ENCODE measurements around the gene JAML.

The JAML gene

DNA sequence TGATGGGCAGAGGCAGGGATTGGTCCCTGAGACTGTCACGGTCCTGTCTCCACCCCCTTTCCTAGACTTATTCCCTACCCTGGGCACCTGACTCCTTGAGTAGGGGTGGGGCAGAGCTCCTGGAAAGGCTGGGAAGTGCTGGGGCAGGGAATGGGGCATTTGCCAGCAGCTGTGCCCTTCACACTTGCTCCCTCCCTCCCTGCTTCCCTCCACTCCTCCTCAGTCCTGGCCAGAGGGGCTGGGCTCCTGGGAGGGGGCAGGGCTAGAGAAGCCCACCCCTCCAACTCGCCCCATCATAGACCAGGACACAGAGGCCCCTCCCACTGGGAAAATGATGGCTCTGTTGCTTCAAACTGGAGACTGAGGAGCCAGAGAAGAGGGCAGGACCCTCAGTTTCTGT lies 59.9 kb downstream of the JAML start:
- no peak for DNase-seq

DNA sequence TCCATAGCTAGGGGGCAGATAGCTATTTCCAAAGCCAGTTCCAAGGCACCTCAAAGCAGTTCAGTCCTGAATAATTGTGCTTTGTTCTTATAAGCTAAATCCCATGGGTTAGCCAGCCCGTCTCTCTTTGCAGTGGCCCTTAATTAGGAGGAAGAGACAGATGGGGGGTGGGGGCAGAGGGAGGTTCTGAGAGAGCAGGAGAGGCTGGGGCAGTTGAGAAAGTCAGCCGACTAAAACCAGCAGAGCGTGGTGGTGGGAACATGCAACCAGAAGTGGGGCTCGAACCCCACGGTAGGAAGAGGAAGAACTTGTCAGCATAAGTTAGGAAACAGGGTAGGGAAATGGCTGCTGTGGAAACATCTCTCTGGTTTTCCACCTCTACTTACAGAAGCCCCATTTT lies 61.3 kb downstream of the JAML start:
- no peak for DNase-seq

DNA sequence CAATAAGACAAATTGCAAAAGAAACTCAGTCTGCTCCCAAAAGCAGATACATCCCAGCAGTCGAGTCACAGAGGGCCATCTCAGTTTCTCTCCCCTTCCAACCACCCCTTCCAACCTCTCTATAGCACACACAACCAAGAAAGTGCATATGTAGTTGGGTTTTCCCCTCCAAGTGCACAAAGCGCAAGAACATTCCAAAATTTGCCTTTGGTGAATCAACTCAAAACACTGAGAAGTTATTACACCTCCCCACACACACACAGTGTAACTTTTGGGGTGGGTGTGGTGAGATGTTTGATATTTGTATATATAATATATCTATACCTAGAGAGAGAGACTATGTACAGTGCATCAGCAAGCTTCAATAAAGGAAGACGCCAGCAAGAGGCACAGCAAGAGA lies 62.0 kb downstream of the JAML start:
- DNase-seq, result no peak

DNA sequence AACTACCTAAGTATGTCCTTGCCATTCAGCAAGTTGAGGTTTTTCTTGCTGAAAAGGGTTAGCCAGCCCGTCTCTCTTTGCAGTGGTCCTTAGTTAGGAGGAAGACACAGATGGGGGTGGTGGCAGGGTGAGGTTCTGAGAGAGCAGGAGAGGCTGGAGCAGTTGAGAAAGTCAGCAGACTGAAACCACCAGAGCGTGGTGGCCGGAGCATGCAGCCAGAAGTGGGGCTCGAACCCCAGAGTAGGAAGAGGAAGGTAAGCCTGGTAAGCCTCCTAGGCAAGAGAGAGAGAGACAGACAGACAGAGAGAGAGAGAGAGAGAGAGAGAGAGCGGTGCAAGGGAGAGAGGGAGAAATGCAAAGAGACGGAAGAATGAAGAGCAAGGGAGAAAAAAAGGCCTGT lies 63.0 kb downstream of the JAML start:
- DNase-seq, result no peak

DNA sequence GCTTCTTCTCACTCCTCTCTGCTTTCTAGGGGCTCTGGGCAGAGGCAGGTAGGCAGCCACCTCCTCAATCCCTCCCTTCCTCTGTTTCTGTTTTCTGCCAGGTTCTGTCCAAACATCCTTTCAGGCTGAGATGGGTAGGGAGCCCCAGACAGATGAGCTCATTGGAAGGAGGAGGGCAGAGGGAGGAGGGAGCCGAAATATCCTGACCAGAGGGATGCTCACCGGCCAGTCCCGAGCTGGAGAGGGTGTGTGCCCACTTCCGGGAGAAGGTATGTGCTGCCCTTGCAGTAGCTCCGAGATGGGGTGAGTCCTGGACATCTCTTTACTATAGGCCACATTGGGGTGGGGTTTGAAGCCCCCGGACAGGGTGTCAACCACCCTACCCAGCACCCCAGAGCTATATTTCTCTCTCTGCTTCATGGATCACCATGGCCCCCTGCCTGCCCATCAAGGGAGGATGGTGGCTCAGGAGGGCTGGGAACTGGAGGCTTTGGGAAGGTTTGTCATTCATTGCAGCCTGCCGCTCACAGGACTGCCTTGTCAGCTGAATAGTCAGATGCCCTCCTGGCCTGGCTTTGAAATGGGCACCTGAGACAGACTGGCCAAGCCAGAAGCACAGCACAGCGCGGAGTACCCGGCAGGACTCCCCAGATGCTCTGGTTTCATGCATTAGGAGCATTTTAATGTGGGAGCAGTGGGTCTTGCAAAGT lies 67.5 kb downstream of the JAML start:
- no peak for DNase-seq

DNA sequence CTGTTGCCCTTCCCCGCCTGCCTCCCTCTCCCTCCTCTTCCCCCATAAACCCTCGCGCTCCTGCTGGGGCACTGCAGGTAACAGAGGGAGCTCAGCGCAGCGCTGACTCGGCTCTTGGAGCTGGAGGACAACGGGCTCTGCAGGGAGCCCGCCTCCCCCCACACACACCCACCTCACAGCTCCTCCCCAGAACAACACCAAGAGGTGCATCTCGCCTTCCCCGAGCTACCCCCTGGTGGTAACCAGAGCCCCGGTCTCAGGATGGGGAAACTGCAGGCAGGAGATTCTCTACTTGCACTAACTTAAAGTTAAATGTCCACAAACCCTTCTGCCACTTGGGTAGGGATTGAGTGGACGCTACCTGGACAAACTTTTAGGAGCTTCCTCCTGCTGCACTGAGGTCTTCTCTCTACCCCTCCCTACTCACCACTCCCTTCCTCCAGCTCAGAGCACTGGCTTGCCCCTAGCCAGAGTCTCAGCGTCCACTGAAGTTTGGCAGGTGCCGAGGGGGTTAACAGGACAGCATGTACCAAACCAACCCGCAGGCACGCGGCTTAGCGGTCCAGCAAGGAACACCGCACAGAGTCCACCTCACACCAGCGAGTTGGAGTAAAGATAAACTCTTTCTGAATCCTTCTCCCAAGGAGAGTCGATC lies 68.2 kb downstream of the JAML start:
- peak in 1 of 2 donors; percentile 11 for DNase-seq

DNA sequence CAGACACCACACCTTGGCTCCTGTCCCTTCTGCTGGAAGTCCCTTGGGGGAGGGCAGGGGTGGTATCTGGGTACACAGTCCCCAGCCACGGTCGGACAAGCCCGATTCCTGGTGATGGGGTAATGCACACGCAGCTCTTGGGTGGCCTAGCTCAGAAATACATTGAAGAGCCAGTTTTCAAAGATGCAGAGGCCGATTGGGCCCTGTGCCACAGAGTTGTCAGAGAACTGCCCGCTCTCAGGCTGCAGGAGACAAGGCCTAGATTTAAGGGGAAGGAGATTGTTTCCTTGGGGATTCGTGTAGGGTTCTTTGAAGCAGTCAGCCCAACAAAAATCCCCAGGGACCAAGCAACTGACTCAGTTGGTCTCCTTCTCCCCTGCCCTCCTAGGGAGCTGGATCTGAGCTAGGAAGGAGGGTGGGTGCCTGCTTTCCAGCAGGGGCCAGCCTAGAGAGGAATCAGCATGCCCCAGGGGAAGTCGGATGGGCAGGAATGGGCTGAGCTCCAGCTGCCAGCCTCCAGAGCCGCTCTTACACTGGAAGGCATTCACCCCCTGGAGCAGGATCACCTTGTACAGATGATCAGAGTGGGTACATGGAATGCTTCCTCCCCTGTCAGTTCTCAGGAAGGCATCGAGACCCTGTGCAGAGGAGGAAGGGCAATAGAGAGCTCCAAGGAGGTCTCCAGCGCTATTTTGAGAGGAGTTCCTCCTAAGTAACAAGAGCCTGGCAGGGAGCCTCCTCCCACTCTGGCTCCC lies 68.9 kb downstream of the JAML start:
- no peak for DNase-seq

DNA sequence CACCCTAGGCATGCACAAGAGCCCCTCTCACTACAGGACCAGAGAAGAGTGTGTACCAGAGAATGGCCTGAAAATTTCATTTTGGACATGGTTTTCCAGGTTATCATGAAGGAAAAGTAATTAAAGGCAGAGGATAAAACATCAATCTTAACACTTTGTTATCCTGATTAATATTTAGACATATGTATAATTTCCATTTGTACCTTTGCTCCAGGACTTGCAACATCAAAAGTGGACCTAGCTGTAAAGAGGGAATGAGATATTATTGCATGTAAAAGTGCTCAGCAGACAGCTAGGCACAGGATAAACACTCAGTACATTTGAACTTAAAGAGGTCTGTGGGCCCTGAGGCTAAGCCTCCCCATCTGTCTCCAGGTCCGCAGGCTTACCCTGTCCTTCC lies 70.2 kb downstream of the JAML start:
- no peak for DNase-seq

DNA sequence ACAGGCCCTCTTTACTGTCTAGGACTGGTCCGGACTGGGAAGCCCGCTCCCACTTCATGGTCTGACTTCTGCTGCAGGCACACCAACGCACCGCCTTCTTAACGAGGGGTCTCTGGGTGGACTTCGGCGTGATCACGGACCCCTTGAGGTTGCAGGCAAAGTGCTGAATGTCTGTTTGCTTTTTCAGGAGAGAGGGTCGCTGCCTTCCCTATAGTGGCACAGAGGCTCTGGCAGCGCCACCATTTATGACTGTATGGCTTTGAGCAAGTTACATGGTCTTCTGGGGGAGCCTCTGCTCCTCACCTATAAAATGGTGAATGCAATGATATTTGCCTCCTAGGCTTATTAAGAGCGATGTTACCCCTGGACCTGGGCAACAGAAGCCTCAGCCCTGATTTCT lies 70.8 kb downstream of the JAML start:
- DNase-seq, result no peak

DNA sequence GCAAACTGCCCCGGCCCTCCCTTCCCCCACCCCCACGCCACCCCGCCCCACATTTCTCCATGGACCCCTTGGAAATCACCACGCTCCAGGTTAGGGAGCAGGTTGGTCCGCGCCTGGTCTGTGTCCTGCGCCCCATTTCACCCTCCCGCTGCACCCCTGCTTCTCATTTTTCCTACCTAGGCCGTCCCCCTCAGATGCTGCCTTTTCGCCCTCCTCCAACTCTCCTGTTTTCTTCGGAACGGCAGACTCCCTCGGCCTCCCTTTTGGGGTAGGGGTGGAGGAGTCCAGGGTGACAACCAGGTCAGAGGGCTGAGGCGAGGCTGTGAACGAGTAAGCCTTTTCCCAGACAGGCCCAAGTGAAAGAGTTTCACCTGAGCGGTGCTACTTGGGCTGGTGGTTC lies 71.3 kb downstream of the JAML start:
- DNase-seq, result no peak

DNA sequence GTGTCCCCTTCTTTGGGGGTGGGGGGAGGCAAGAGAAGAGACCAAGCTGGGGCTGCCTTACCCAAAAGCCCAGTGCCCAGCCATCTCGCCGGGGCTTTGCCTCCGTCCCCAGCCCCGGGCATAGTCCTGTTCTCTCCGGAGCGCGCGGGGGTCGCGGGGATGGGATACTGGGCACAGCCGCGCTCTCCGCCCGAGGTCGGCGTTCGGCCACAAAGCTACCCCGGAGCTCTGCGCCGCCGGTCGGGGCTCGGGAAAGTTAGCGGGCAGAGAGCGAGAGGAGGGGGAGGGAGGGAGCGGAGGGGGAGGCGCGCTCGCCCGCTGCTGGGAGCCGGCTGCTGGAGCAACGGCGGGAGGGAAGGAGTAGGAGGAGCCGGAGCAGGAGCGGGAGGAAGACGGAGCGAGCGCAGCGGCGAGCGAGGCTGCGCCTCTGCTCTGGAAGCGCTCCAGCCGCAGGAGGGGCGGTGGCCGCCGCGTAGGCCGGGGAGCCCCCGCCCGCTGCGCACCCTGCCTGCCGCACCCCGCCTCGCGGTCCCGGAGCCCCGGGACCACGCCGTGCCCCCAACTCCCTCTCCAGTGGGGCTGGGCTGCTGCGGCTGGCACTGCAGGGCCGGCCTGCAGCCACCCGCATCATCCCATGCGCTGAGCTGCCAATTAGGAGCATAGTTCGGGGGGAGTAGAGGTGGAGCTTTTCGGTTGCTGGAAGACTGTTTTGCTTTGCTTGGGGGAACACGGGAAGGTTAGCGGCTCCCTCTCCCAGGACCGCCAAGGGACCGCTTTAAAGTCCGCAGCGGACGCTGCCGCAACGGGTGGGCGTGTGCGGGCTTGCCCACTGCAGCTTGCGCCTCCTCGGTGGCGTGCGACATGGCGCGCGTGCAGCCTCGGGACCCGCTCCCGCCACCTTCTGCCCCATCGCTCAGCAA lies 72.0 kb downstream of the JAML start, which contains the start of gene SCN4B:
Gene SCN4B (minus strand): TSS at position 272 of the 920 bp plus-strand sequence. CDS start 150 bp downstream, at position 122.
- peak in 1 of 2 donors; percentile 13 for DNase-seq

DNA sequence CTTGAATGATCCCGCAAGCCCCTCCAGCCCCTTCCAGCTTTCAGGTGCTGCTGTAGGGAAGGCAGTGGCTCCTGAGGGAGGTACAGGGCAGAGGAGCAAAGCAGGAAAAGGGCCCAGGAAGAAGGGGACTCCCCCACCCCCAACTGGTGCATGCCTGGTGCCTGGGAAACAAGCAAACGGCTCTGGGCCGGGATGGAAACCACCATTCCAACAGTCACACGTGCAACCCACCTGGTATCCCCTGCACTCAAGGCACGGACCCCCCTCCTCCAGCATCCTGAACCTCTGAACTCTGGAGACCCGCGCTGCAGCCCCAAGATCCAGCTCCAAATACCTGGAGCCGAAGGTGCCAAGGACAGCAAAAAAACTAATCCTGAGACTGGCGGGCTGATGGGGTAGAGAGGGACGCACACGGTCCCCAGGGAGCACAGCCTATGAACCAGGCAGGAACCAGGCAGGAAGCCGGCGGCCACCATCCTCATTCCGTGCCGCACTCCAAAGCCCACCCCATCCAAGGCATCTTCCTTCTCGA lies 72.7 kb downstream of the JAML start:
- DNase-seq, result no peak

DNA sequence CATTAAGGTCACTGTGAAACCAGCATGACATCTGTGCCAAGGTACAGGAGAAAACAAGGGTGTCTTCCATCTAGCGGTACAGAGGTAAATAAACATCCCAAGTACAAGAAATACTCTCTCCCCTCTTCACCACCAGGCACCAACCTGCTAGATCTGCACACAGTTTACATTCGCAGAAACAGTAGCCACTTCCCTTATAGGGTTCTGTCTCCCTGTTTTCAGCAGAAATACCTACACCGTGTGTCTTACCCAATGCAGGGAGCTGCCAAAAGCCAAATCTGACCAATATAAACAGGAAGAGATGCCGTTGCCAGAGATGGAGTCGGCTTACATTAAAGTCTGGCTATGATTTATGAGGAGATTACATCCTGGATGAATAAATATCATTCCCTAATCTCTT lies 73.4 kb downstream of the JAML start:
- no peak for DNase-seq

DNA sequence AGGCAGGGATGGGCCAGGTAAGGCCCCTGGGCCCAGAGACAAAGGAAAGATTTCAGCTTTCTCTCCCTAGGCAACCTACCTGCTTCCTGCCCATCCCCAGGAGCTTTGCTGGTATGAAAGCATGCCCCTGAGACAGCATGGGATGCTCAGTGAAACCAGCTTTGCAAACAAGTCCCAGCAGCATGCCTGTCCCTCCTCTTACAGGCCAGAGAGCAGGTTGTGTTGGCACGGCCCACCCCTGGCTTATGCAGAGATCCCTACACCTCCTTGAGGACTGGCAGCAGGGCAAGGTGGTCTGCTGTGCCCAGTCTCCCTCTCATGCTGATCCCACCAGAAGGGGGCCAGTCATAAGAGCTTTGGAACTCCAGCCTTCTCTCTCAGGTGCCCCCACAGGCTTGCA lies 75.3 kb downstream of the JAML start:
- no peak for DNase-seq

DNA sequence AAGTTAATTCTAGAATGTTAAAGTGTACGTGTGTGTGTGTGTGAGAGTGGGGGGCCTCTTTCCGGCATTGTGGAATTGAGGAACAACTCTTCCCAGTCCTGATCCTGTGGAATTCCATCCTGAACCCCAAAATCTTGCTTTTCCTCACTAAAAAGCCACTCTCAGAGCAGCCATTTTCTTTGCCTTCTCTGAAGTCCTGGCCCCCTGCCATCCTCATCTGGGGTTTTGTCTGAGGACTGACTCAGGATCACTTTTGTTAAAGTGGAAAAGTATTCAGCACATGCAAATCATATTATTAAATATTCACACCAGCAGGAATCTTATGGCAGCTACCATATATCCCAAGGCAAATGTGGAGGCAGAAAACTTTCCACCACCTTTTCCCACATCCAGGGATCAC lies 76.0 kb downstream of the JAML start:
- DNase-seq, result no peak

DNA sequence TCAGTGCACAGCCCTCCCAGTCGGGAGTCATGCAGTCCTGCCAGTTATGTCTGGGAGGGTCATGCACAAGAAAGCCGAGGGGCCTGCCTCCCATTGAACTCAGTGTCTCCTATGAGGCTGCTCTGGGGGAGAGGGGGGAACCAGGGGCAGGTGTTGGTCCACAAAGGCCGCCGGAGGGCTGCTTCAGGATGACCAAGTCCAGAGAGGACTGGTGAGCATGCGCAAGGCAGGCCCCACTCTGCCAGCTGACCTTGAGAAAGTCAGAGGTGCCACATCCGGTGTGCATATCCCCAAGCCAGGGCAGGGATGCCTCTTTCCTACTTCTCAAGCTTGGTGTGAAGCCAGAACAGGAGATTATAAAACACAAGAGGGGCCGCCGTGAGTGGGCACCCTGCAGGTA lies 76.6 kb downstream of the JAML start:
- no peak for DNase-seq

DNA sequence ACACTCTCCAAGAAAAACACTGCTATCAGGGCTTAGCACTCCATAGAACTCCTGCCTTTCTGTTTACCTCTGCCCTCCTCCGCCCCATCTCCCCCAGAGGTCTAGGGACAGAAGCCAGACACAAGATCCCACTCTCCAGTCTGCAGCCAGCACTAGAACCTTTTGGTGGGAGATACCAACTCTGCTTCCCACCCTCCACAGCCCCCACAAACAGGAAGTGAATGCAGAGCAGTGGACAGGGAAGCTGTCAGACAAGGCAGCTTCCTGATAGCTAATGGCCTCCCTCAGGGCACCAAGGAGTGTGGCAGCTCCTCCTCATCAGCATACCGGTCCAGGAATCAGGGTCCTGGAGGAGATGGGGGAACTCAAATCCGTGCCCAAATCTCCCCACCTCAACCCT lies 77.3 kb downstream of the JAML start:
- DNase-seq, result no peak

DNA sequence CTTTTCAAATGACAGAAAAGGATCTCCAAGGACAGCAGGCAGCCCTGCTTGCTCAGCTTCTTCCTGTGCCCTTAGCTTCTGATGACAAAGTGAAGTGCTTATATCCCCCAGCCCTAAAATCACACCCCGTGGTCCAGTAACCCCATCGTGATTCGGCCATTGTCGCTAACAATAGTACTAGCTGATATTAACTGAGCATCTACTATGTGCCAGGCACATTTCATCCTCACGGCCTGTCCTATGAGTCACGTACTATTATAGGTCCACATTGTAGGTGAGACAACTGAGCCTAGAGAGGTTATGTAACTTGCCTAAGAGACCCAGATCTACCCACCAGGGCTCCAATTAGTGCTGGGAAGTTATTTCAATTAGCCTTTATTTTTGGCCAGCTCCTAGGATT lies 78.3 kb downstream of the JAML start:
- no peak for DNase-seq

DNA sequence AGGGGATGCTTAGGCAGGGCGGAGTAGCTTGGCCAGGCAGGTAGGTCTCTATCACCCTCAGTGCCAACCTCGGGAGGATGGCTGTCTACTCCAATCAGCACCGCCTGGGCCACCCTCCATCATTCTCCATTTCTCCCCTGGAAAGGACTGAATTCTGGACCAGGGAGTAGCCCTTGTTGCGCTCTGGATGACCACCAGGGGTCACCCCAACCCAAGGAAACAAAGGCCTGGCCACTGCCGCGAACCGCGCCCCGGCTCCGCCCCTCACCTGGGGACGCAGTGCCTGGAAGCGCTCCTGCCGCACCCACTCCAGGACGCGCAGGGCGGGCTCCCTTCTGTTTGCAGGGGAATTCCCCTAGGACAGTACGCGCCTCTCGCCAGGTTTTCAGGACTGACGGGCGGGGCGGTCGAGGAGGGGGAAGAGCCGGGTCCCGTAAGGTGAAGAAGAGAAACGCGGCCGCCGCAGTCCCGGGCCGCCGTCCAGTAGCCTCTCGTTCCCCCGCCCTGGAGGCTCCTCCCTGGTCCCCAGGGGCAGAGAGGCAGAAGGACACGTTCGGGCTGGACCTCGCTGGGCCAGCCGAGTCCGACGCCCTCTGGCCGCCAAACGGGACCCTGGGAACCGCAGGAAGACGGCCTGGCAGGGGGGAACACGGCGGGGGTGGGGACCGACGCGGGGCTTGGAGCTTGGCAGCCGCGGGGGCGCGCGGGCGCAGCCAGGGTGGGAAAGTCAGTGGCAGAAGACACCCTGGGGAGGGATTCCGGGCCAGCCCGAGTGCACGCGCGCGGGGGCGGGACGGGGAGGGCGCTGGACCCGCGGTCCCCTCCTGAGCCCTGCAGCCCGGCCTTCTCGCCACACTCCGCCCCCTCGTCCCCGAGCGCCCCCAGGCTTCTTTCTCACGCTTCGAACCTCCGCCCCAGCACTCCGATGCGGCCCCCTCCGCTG lies 79.3 kb downstream of the JAML start:
- DNase-seq, result peak; percentile 84 to 89

DNA sequence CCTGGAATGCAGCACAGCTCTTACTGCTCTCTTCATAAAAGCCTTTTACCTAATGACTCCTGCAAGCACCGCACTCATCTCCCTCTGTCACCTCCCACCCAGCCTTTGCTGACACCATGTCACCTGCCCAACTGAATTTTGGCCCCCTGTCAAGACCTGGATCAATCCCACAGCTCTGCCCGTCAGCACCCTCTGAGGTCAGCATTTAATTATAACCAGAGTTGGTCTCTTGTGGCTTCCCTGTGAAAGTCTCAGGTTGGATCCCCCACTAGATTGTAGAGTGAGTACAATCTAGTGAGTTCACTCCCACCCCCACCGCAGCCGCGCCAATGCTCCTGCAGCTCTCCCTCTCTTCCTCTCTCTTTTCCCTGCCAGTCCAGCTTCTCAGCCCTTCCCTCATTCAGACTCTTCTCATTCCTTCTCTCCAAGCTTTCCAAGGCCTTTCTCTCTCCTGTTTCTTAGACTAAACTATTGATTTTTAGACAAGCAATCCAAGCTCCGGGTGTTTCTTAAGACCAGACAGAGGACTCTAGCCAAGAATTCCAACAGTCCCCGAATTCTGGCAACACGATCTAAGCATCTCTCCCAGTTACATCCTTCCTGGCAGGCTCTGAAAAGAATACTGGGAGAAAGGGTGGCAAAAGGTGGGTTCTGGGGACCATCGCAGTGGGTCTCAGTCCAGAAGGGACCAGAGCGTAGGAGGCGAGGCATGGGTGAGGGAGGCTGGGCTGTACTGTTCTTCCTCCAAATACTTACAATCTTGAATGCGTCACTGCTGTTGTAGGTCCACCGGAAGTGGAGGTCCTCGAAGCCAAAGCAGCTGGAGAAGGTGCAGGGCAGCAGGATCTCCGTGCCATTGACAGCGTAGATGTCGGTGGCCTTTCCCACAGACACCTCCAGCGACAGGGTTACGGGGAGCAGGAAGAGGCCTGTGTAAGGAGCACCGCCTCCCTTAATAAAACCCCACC lies 80.2 kb downstream of the JAML start:
- DNase-seq, result no peak
